Neural cell (in vitro differentiated cells): ENCODE data around the gene DENND6A.

Experiments
- EZH2 ChIP-seq: fragments of 200-600, 300-800 bp; shearing (Covaris generic), sonication (generic); IDR thresholded peaks from 2 replicates; pipeline ENCODE4 v1.6.1; 2014; ENCODE audit warnings: antibody characterized with exemption, low read length, borderline replicate concordance, mild to moderate bottlenecking; ENCODE audit not compliant: insufficient read depth, poor library complexity, severe bottlenecking
- MXI1 ChIP-seq: fragments of 450-650 bp; conservative IDR thresholded peaks from 2 replicates; pipeline ENCODE4 v1.6.1; 2014; ENCODE audit warnings: antibody characterized with exemption, mild to moderate bottlenecking; ENCODE audit not compliant: poor library complexity, severe bottlenecking
- TF ChIP-seq, protein P1 (sequence below): fragments of 450-650 bp; IDR thresholded peaks from 2 replicates; pipeline ENCODE4 v1.5.1; 2014; ENCODE audit warnings: antibody characterized with exemption, mild to moderate bottlenecking, moderate library complexity; ENCODE audit not compliant: poor library complexity, severe bottlenecking

DNA sequence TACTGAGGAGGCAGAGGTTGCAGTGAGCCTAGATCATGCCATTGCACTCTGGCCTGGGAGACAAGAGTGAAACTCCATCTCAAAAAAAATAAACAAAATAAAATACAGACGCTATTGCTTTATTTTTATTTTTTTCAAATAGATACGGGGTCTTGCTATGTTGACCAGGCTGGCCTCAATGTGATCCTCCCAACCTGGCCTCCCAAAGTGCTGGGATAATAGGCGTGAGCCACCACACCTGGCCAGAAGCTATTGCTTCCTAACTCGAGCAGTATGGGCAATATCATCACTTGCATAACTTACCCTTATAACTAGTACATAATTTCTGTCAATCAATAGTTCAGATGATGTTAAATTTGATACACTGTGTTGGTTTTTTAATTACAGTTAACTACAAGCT lies 98.7 kb downstream of the DENND6A start:
- TF ChIP-seq, protein P1, sequence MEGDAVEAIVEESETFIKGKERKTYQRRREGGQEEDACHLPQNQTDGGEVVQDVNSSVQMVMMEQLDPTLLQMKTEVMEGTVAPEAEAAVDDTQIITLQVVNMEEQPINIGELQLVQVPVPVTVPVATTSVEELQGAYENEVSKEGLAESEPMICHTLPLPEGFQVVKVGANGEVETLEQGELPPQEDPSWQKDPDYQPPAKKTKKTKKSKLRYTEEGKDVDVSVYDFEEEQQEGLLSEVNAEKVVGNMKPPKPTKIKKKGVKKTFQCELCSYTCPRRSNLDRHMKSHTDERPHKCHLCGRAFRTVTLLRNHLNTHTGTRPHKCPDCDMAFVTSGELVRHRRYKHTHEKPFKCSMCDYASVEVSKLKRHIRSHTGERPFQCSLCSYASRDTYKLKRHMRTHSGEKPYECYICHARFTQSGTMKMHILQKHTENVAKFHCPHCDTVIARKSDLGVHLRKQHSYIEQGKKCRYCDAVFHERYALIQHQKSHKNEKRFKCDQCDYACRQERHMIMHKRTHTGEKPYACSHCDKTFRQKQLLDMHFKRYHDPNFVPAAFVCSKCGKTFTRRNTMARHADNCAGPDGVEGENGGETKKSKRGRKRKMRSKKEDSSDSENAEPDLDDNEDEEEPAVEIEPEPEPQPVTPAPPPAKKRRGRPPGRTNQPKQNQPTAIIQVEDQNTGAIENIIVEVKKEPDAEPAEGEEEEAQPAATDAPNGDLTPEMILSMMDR: no peak
- TF ChIP-seq EZH2 (no peak), MXI1 (no peak)
